HG03520 (cell line): ENCODE data around the gene SLC38A8.

Experiments
- ATAC-seq: cut with Tn5 transposase; IDR thresholded peaks from one replicate; pipeline ENCODE4 v1.9.1; 2021; ENCODE audit warnings: mild to moderate bottlenecking, moderate library complexity; ENCODE audit not compliant: unreplicated experiment

SLC38A8 gene

DNA sequence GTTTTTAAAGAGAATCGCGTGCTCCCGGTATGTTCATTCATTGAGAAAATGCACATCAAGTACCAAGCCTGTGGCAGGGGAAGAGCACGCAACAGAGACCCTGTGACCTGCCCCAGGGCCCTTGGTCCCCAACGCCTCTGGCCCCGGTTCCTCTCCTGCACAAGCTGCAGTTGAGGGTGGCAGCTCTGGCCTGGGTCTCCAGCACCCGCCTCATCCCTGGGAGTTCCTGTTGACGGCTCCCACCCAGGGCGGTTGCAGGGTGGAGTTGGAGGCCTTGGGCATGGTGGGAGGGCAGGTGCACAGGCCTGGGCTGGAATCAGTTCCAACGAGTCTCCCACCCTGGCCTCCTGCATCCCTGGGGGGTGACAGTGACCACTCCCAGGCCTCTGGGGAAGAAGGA is 69.5 kb downstream of the SLC38A8 start:
- ATAC-seq, result no peak

DNA sequence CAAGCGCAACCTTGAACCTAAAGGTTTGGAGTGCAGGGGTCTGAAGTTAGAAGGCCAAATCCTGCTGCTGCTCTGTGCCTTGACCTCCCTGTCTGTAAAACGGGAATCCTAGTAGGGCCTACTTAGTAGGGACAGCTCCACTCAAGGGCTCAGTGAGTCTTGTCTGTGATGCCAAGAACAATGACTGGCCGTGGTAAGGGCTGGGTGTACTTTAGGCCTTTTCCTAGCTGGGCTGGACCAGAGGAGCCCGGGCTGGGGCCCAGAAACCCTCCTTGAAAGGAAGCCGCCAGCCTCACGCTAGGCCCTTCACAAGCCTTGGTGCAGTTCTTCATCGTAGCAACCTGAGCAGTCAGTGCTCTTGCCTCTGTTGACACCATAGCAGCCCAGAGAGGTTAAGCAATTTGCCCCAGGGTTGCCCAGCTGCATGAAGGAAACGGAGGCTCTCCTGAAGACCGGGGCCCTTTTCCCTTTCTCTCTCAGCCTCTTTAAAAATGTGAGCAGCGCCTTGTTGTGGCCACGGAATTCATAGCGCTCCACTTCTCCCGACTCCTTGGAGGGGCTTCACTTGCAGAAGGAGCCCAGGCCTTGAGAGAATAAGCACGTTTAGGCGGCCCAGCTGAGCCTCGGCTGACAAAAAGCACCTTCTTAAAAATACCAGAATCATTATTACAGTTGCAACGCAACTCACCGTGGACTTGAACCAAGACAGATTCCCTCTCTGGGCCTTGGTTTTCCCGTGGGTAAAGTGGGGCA is 70.2 kb downstream of the SLC38A8 start:
- no peak for ATAC-seq

DNA sequence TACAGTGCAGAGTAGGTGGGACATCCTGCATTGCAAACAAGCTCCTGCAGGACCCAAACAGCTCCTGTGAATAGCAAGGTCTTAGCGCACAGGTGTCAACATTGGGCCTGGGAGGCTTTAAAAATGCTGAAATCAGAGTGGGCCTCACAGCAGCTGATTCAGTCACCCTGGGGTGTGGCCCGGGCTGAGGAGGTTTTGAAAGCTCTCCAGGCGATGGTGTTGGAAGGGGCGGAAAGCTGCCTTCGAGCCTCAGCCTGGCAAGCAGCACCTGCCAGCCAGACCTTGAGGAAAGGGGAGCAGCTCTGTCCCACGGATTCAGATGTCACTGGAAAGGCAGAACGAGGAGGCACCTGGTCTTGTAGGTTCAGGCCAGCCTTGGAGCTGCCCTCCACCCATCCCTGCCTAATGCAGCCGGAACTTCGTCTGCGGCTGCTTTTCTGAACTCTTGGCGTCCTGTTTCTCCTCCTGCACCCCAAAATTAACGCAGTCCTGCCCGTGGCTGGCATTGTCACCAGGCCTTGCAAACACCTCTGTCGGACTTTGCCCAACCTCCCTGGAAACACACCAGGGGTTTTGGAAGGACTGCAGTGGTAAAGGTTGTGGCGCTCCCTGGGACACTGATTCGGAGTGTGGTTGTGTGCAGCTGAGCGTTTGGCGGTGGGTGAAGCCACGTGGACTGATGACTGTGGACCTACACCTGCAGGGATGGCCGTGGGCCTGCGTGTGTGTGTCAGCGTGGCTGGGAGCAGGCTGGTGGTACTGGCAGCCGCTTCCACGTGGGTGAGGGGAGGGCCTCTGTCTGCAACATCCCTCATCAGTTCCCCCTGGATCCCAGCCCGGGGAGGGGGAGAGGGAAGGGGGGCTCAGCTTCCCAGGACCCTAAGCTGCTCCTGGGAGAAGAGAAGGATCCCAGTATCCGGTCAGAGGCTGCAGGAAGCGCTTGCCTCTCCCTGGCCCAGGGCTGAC is 71.1 kb downstream of the SLC38A8 start:
- ATAC-seq, result no peak

DNA sequence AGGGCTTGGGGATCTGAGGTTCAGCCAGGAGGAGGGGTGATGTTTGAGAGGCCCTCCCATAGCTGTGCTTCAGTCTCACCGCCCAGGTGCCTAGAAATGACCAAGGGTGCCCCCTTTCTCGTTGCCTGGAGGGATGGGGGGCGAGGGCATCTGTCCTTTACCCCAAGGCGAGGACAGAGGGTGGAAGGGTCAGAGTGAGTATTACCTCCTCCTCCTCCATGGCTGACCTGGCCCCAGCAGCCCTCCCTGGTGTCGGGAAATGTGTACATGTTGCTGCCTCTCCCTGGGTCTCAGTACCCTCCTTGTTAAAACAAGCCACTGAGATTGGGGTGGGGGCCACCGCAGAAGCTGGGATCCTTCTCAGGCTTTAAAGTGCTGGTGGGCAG is 72.2 kb downstream of the SLC38A8 start:
- ATAC-seq, result no peak

DNA sequence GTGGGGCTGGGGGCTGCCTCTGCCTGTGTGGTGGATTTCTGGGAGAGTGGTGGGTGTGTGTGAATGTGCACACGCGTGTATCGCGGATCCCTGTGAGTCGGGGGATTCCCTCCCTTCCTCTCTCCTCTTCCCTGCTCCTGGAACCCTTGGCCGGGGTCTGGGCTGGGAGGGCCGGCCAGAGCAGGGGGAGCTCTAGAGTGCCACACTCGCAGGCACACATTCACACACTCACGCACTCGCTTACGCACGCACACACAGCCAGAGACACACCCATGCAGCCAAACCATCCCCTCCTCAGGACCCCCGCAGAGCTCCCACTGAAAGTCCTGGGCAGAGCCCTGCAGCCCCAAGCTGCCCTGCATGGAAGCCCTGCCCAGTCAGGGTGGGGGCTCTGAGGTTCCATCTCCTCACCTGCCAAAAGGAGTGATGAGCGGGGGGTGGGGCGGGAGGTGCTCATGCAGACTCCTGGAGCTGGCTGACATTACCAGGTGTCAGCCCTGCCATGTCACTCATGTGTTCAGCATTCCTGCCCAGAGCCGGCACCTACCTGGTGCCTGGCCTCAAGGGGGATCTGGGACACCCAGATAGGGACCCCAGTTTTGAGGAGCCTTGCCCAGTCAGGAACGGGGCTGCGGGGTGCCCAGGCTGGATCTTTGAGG is 72.7 kb downstream of the SLC38A8 start:
- ATAC-seq, result no peak

GRCh38 chr16:83968891-83969649 is 73.5 kb downstream of the SLC38A8 start:
- no peak for ATAC-seq

DNA sequence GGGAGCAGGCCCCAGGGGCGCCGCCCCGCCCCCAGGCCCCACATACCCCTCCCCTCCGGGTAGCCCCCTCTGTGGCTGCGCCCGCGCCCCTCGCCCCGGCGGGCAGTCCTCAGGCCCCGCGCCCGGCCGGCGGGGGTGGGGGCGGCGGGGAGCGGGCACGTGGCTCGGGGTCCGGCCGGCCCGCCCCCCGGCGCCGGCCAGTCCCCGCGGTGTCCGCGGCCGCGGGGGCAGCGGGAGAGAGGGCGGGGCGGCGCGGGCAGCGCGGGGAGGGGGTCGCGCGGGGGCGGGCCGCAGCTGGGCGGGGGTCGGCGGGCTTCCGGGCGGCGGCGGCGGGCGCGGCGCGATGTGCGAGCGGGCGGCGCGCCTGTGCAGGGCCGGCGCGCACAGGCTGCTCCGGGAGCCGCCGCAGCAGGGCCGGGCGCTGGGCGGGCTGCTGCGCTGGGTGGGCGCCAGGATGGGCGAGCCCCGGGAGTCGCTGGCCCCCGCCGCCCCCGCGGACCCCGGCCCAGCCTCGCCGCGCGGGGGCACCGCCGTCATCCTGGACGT is 74.2 kb downstream of the SLC38A8 start:
- ATAC-seq, result no peak

DNA sequence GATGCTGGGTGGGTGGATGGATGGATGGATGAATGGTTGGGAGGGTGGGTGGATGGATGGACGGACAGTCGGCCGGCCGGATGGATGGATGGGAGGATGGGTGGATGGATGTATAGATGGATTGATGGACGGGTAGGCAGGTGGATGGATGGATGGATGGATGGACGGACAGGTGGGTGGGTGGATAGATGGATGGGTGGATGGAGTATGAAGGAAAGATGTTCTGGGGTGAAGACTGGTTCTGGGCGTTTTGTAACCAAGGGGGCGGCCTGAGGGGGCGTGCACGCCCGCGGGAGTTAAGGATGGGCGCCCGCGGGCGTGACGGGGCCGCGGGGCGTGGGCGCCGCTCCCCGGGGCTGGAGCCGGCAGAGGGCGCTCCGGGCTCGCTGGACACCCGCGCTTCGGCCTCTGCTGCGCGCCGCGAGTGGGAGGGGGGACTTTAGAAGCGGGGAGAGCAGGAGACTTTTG is 74.7 kb downstream of the SLC38A8 start, which contains the start of gene NECAB2:
Gene NECAB2 (plus strand): TSS at position 407 of the 468 bp plus-strand sequence. CDS start 405 bp downstream, outside the sequence.
- no peak for ATAC-seq

DNA sequence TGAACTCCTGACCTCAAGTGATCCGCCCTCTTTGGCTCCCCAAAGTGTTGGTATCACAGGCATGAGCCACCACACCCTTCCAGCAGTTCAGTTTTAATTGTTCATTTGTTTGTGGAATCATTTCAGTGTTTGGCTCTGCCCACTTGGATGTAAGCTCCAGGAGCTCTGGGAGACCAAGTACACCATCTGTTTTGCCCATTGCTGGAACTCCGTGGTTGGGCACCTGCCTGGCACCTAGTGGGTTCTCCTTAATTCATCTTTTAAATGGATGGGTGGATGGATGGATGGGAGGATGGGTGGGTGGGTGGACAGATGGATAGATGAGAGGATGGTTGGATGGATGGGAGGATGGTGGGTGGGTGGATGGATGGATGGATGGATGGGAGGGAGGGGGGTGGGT is 75.5 kb downstream of the SLC38A8 start:
- no peak for ATAC-seq

GRCh38 chr16:83966153-83966696 is 76.4 kb downstream of the SLC38A8 start:
- ATAC-seq, result no peak

DNA sequence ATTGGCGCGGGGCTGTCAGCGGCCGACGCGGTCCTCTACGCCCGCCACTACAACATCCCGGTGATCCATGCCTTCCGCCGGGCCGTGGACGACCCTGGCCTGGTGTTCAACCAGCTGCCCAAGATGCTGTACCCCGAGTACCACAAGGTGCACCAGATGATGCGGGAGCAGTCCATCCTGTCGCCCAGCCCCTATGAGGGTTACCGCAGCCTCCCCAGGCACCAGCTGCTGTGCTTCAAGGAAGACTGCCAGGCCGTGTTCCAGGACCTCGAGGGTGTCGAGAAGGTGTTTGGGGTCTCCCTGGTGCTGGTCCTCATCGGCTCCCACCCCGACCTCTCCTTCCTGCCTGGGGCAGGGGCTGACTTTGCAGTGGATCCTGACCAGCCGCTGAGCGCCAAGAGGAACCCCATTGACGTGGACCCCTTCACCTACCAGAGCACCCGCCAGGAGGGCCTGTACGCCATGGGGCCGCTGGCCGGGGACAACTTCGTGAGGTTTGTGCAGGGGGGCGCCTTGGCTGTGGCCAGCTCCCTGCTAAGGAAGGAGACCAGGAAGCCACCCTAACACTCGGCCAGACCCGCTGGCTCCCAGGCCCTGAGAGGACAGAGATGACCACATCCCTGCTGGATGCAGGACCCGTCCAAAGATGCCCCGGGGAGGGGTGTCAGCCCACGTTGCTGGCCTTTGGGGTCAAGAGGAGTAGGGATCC is 77.0 kb downstream of the SLC38A8 start:
- no peak for ATAC-seq

- ATAC-seq, result no peak
These were observed 77.7 kb downstream of the SLC38A8 start for GRCh38 chr16:83964684-83965443.

DNA sequence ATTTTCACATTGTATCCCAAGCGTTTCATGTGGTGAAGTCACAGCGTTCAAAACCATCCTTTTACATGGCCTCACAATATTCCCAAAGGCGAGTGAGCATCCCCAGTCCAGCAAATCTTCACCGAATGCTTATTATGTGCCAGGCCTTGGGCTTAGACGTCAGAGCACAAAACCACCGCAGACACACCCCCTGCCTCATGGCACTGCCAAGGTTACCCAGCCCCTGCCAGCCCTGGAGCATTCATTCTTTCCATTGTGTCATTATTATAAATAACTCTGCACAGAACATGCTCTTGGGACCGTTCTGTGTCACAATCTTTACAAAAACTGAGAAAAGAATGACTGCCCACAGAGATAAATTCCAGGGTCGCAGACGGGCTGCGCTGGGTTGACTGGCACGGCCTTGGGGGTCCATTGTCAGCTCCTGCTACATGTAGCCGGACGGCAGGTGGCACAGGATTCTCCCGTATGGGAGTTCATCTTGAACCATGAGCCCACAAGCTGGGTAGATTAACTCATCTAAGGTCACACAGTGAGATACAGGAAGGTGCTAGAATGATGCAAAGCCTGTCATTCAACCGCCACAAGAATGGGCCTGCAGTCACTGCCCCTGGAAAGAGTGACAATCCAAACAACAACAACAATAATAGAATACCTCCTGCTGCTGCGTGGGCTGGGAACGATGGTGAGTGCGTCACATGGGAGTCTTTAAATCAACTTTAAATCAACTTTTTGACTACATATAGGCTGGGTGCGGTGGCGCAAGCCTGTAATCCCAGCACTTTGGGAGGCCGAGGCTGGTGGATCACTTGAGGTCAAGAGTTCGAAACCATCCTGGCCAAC is 79.1 kb downstream of the SLC38A8 start:
- no peak for ATAC-seq

GRCh38 chr16:83961591-83961990 is 81.0 kb downstream of the SLC38A8 start:
- ATAC-seq, result no peak

- no peak for ATAC-seq
These were observed 81.9 kb downstream of the SLC38A8 start for GRCh38 chr16:83960521-83961249.
